Measurements from ENCODE around the gene THAP10. TPM values are rescaled to one million over a fixed set of nuclear protein-coding genes. Genes with fewer than 3 reads are reported as not detected.

Gene THAP10
- total RNA-seq, 1 donor = 7.9 TPM

- TF ChIP-seq CTCF (IDR thresholded peaks at IDR 0.05; ENCODE audit: insufficient read depth, low read length) = no peak
- DNase-seq (ENCODE audit: low read depth) = no peak
- H3K4me3 ChIP-seq (ENCODE audit: low read depth, low read length) = no peak overlapping the region
Measured at GRCh38 chr15:70910958-70911357, 18.7 kb upstream of the THAP10 start.

GRCh38 chr15:70907784-70908471, 15.7 kb upstream of the THAP10 start:
- DNase-seq (ENCODE audit: low read depth) = no peak
- H3K4me3 ChIP-seq (ENCODE audit: low read depth, low read length) = no peak overlapping the region
- TF ChIP-seq CTCF (IDR thresholded peaks at IDR 0.05; ENCODE audit: insufficient read depth, low read length) = peak; percentile 43

- TF ChIP-seq CTCF (IDR thresholded peaks at IDR 0.05; ENCODE audit: insufficient read depth, low read length) = no peak
- DNase-seq (ENCODE audit: low read depth) = peak; percentile 64
Measured at GRCh38 chr15:70906842-70907241, 14.6 kb upstream of the THAP10 start.

GRCh38 chr15:70902107-70902506, 9.9 kb upstream of the THAP10 start:
- TF ChIP-seq CTCF (IDR thresholded peaks at IDR 0.05; ENCODE audit: insufficient read depth, low read length) = no peak
- peak; percentile 84 for DNase-seq (ENCODE audit: low read depth)
- no peak overlapping the region for H3K4me3 ChIP-seq (ENCODE audit: low read depth, low read length)

More at GRCh38 chr15:70906842-70907241, 14.6 kb upstream of the THAP10 start:
- no peak overlapping the region for H3K4me3 ChIP-seq (ENCODE audit: low read depth, low read length)

- TF ChIP-seq CTCF (IDR thresholded peaks at IDR 0.05; ENCODE audit: insufficient read depth, low read length) = peak; percentile 70
- peak; percentile 85 for DNase-seq (ENCODE audit: low read depth)
- peak overlapping the region; percentile 98 for H3K4me3 ChIP-seq (ENCODE audit: low read depth, low read length)
Measured at GRCh38 chr15:70892912-70893560, 803 bp upstream of the THAP10 start.

GRCh38 chr15:70882361-70882760, 9.9 kb downstream of the THAP10 start:
- TF ChIP-seq CTCF (IDR thresholded peaks at IDR 0.05; ENCODE audit: insufficient read depth, low read length) = no peak
- DNase-seq (ENCODE audit: low read depth) = no peak
- no peak overlapping the region for H3K4me3 ChIP-seq (ENCODE audit: low read depth, low read length)
